ENCODE measurements around the gene NUDT2. TPM values are rescaled to one million over a fixed set of nuclear protein-coding genes. Genes with fewer than 3 reads are reported as not detected.
"Not testable (repeated sequence)": the region's sequence is repeated elsewhere in the genome, so short reads cannot be mapped to it uniquely, and the experiment has no call there.

Gene NUDT2
- 25.6 TPM for polyA plus RNA-seq
- long read RNA-seq, donor 1, partial matches to known transcripts, result 0 of 2 reads
- long read RNA-seq, donor 1, other reads (novel, unspliced or antisense), result 0 of 2 reads
- long read RNA-seq, donor 2, transcript NUDT2-201 (4 exons, 960 nt), result major isoform, 6 of 13 reads
- long read RNA-seq, donor 2, partial matches to known transcripts, result 6 of 13 reads
- long read RNA-seq, donor 2, other reads (novel, unspliced or antisense), result 0 of 13 reads
- long read RNA-seq, donor 3, result 0 reads
- long read RNA-seq, donor 4, result 0 reads
- long read RNA-seq, donor 5, partial matches to known transcripts, result 7 of 11 reads
- long read RNA-seq, donor 5, other reads (novel, unspliced or antisense), result 0 of 11 reads
- long read RNA-seq, donor 6, transcript NUDT2-201 (4 exons, 960 nt), result major isoform, 6 of 37 reads
- long read RNA-seq, donor 6, partial matches to known transcripts, result 6 of 37 reads
- long read RNA-seq, donor 6, other reads (novel, unspliced or antisense), result 22 of 37 reads
- long read RNA-seq, donor 7, transcript NUDT2-201 (4 exons, 960 nt), result major isoform, 5 of 16 reads
- long read RNA-seq, donor 7, partial matches to known transcripts, result 11 of 16 reads
- long read RNA-seq, donor 7, other reads (novel, unspliced or antisense), result 0 of 16 reads
- long read RNA-seq, donor 8, transcript NUDT2-201 (4 exons, 960 nt), result major isoform, 13 of 24 reads
- long read RNA-seq, donor 8, partial matches to known transcripts, result 9 of 24 reads
- long read RNA-seq, donor 8, other reads (novel, unspliced or antisense), result 0 of 24 reads
- long read RNA-seq, donor 9, transcript NUDT2-201 (4 exons, 960 nt), result major isoform, 11 of 19 reads
- long read RNA-seq, donor 9, partial matches to known transcripts, result 8 of 19 reads
- long read RNA-seq, donor 9, other reads (novel, unspliced or antisense), result 0 of 19 reads
- long read RNA-seq, donor 10, transcript NUDT2-201 (4 exons, 960 nt), result major isoform, 6 of 12 reads
- long read RNA-seq, donor 10, partial matches to known transcripts, result 6 of 12 reads
- long read RNA-seq, donor 10, other reads (novel, unspliced or antisense), result 0 of 12 reads
- long read RNA-seq, donor 11, transcript NUDT2-201 (4 exons, 960 nt), result major isoform, 8 of 32 reads
- long read RNA-seq, donor 11, partial matches to known transcripts, result 20 of 32 reads
- long read RNA-seq, donor 11, other reads (novel, unspliced or antisense), result 0 of 32 reads

DNA sequence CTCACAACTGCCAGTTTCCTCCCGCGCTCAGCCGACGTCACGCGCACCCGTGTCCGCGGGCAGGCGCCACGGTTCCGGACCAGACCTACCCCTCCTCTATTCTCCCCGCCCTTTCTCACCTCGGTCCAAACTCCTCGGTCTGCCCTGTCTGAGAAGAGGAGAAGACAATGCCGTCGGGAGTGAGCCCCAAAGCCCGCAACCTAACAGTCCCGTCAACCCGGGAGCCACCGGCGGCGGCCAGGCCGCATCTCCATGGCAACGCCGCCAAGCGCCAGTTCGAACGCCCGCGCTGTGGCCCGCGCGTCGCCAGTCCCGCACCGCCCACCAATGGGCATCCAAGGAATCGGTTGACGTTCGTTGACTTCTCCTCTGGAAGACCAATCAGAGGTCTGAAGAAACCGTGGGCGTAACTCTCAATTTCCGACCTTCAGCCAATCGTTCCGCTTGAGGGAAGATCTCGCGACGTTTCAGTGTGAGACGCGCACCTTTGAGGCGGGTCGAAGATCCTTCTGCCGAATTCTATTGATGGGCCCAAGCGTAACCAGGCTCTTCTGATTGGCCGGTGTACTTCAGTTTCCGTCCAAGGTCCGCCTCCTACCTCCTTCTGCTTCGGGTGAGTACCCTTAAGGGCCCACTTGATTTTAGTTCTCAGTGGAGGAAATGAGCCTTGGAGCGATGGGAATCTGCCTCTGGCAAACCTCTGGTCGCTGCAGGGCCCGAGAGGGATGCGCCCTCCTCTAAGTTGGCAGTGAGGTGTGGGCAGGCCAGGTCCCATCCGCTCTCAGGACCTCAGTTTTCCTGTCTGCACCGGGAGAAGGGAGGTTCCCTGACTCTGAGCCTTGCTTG is at the start of gene NUDT2, which contains the start of gene KIF24:
Gene NUDT2, plus strand, starts transcription at position 583 of the 846 bp plus-strand sequence. CDS start 9,471 bp downstream, outside the sequence.
Gene KIF24, minus strand, starts transcription at position 282 of the 846 bp plus-strand sequence. CDS start 17,922 bp downstream, outside the sequence.
- Histone ChIP-seq H3K36me3 (ENCODE audit: control insufficient read depth, insufficient read depth, low read length) (no peaks in the 10 kb centered on the region), H3K4me1 (ENCODE audit: control insufficient read depth, insufficient read depth, low read length) (peaks cover 3% of the 10 kb centered on the region), H3K27me3 (ENCODE audit: control insufficient read depth, insufficient read depth, low read length) (no peaks in the 10 kb centered on the region), H3K4me3 (ENCODE audit: low read length) (peak within 1 kb of the TSS; percentile 96), H3K9me3 (ENCODE audit: control insufficient read depth, low read depth, low read length) (no peaks in the 10 kb centered on the region), H3K27ac (ENCODE audit: low read length) (peak within 1 kb of the TSS; percentile 99)
- WGBS (ENCODE audit: insufficient coverage, low lambda C conversion rate), result no CpG with 5 or more reads among the region's 64 CpGs
- peak; percentile 99 to 100 for DNase-seq

DNA sequence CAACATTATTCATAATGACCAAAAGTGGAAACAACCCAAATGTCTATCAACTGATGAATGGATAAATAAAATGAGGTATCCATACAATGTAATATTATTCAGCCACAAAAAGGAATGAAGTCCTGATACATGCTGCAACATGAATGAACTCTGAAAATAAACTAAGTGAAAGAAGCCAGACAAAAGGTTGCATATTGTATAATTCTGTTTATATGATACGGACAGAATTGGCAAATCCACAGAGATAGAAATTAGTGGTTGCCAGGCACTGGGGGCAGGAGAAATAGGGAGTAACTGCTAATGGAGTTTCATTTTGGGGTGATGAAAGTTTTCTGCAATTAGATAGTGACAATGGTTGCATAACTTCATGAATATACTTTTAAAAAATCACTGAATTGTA is 47.3 kb upstream of the NUDT2 start:
- H3K36me3 ChIP-seq (ENCODE audit: control insufficient read depth, insufficient read depth, low read length), result no peaks in the 10 kb centered on the region
- H3K27me3 ChIP-seq (ENCODE audit: control insufficient read depth, insufficient read depth, low read length), result no peaks in the 10 kb centered on the region
- H3K4me3 ChIP-seq (ENCODE audit: low read length), result no peak overlapping the region
- no peaks in the 10 kb centered on the region for H3K4me1 ChIP-seq (ENCODE audit: control insufficient read depth, insufficient read depth, low read length)
- no peak overlapping the region for H3K27ac ChIP-seq (ENCODE audit: low read length)
- WGBS (ENCODE audit: insufficient coverage, low lambda C conversion rate), result 100% methylated on average over 1 of the region's 1 CpG
- H3K9me3 ChIP-seq (ENCODE audit: control insufficient read depth, low read depth, low read length), result no peaks in the 10 kb centered on the region
- no peak for DNase-seq

DNA sequence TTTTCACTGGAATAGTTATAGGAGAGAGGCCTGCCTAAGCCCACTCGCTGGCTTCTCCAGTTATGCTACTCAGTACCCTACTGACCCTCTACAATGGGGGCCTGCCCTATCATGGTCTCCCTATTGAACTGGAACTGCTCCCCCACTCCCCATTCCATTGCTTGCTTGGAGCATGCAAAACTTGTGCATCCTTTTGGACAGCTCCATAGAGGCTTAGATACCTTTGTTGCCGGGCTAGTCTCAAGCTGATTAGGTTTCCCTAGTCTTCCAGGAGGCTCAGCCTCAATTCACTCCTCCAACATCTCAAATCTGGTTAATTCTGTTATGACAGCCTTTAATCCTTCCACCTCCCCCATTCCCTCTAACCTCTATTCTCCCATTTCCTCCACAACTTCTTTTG is 40.2 kb upstream of the NUDT2 start:
- no peak overlapping the region for H3K27ac ChIP-seq (ENCODE audit: low read length)
- no peaks in the 10 kb centered on the region for H3K4me1 ChIP-seq (ENCODE audit: control insufficient read depth, insufficient read depth, low read length)
- no peaks in the 10 kb centered on the region for H3K36me3 ChIP-seq (ENCODE audit: control insufficient read depth, insufficient read depth, low read length)
- DNase-seq, result no peak
- H3K9me3 ChIP-seq (ENCODE audit: control insufficient read depth, low read depth, low read length), result no peaks in the 10 kb centered on the region
- H3K4me3 ChIP-seq (ENCODE audit: low read length), result no peak overlapping the region
- WGBS (ENCODE audit: insufficient coverage, low lambda C conversion rate), result no CpG with 5 or more reads among the region's 2 CpGs
- H3K27me3 ChIP-seq (ENCODE audit: control insufficient read depth, insufficient read depth, low read length), result no peaks in the 10 kb centered on the region

DNA sequence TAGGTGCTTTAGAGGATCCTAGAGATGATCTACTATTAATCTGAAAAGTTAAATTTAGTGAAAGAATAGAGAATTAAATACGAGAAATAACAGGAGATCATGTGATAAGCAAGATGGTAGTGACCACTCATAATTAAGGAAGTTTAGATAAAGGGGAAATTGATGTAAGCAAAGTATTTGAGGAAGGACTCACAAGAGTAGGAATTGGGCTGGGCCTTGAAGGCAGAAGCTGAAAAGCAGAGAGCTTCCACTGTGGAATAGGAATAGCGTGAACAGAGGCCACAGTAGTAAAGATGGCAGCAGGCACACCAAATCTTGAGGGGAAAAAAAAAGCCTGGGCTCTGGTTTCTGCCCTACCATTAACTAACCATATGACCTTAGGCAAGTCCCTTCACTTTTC is 38.3 kb upstream of the NUDT2 start:
- Histone ChIP-seq H3K27me3 (ENCODE audit: control insufficient read depth, insufficient read depth, low read length) (no peaks in the 10 kb centered on the region), H3K4me3 (ENCODE audit: low read length) (no peak overlapping the region), H3K27ac (ENCODE audit: low read length) (no peak overlapping the region), H3K4me1 (ENCODE audit: control insufficient read depth, insufficient read depth, low read length) (no peaks in the 10 kb centered on the region), H3K9me3 (ENCODE audit: control insufficient read depth, low read depth, low read length) (no peaks in the 10 kb centered on the region), H3K36me3 (ENCODE audit: control insufficient read depth, insufficient read depth, low read length) (no peaks in the 10 kb centered on the region)
- 88% methylated on average over 1 of the region's 2 CpGs for WGBS (ENCODE audit: insufficient coverage, low lambda C conversion rate)
- no peak for DNase-seq

DNA sequence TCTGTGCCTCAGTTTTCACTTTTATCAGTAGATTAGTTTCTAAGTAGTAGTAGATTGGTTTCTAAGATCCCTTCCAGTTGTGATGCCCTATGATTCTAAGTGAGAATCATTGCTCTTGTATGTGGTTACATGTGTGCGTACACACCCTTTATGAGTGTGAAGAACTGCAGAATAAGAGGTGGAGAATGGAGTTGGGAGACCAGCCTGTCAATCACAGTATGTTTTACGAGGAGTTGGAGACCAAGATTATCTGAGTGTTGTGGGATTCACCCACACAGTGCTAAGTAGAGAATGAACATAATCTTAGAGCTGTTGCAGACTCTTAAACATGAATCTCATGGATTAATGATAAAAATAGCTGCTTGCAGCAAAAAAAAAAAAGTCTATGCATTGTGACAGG is 37.9 kb upstream of the NUDT2 start:
- WGBS (ENCODE audit: insufficient coverage, low lambda C conversion rate), result no CpG with 5 or more reads among the region's 2 CpGs
- Histone ChIP-seq H3K27me3 (ENCODE audit: control insufficient read depth, insufficient read depth, low read length) (no peaks in the 10 kb centered on the region), H3K4me3 (ENCODE audit: low read length) (no peak overlapping the region), H3K36me3 (ENCODE audit: control insufficient read depth, insufficient read depth, low read length) (no peaks in the 10 kb centered on the region), H3K9me3 (ENCODE audit: control insufficient read depth, low read depth, low read length) (no peaks in the 10 kb centered on the region), H3K4me1 (ENCODE audit: control insufficient read depth, insufficient read depth, low read length) (no peaks in the 10 kb centered on the region), H3K27ac (ENCODE audit: low read length) (no peak overlapping the region)
- no peak for DNase-seq

DNA sequence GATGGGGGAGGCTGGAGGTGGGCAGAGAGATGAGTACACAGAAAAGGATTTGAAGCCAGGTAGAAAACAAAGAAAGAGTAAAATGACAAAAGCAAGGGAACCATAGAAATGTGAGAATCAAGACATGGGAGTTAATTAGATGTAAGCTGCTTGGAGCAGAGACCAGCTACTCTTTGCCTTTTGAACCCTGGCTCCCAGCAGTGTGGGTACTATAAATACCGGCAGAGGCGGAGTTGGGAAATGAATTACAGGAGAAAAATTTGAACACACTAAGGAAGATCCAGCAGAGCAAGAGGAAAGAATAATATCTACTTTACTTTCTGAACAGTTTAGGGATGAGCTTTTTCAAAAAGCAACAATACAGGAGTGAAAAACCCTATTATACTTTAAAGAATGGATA is 36.8 kb upstream of the NUDT2 start:
- 0% methylated on average over 2 of the region's 2 CpGs for WGBS (ENCODE audit: insufficient coverage, low lambda C conversion rate)
- DNase-seq, result peak; percentile 13 to 44
- H3K4me1 ChIP-seq (ENCODE audit: control insufficient read depth, insufficient read depth, low read length), result no peaks in the 10 kb centered on the region

DNA sequence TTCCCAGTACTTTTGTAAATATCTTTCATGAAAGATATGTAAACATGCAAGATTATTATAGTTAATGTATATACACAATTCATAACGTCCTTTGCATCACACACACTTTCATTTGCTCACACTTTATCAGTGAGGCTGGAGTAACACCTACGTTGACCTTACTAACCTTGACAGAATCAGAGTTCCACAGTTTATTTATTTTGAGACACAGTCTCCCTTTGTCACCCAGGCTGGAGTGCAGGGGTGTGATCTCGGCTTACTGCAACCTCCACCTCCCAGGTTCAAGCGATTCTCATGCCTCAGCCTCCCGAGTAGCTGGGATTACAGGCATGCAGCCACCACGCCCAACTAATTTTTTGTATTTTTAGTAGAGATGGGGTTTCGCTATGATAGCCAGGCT is 28.3 kb upstream of the NUDT2 start:
- not testable (repeated sequence) for H3K4me1 ChIP-seq (ENCODE audit: control insufficient read depth, insufficient read depth, low read length); H3K36me3 ChIP-seq (ENCODE audit: control insufficient read depth, insufficient read depth, low read length); H3K27ac ChIP-seq (ENCODE audit: low read length); H3K9me3 ChIP-seq (ENCODE audit: control insufficient read depth, low read depth, low read length); H3K27me3 ChIP-seq (ENCODE audit: control insufficient read depth, insufficient read depth, low read length); H3K4me3 ChIP-seq (ENCODE audit: low read length); DNase-seq
- WGBS (ENCODE audit: insufficient coverage, low lambda C conversion rate), result no CpG with 5 or more reads among the region's 7 CpGs

More for the DNA sequence above, 36.8 kb upstream of the NUDT2 start:
- Histone ChIP-seq H3K36me3 (ENCODE audit: control insufficient read depth, insufficient read depth, low read length) (no peaks in the 10 kb centered on the region), H3K9me3 (ENCODE audit: control insufficient read depth, low read depth, low read length) (no peaks in the 10 kb centered on the region), H3K27me3 (ENCODE audit: control insufficient read depth, insufficient read depth, low read length) (no peaks in the 10 kb centered on the region), H3K27ac (ENCODE audit: low read length) (no peak overlapping the region), H3K4me3 (ENCODE audit: low read length) (no peak overlapping the region)

DNA sequence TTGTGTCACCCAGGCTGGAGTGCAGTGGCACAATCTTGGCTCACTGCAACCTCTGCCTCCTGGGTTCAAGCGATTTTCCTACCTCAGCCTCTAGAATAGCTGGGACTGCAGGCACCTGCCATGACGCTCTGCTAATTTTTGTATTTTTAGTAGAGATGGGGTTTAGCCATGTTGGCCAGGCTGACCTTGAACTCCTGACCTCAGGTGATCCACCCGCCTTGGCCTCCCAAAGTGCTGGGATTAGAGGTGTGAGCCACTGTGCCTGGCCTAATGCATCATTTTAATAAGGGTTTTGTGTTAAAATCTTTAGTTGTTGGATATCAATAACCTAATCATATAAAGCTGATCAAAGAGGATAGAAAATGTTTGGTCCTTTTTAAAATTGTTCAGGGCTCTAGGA is 21.1 kb upstream of the NUDT2 start:
- no CpG with 5 or more reads among the region's 3 CpGs for WGBS (ENCODE audit: insufficient coverage, low lambda C conversion rate)
- H3K4me1 ChIP-seq (ENCODE audit: control insufficient read depth, insufficient read depth, low read length); H3K4me3 ChIP-seq (ENCODE audit: low read length); H3K27ac ChIP-seq (ENCODE audit: low read length); DNase-seq; H3K27me3 ChIP-seq (ENCODE audit: control insufficient read depth, insufficient read depth, low read length); H3K9me3 ChIP-seq (ENCODE audit: control insufficient read depth, low read depth, low read length); H3K36me3 ChIP-seq (ENCODE audit: control insufficient read depth, insufficient read depth, low read length): not testable (repeated sequence)

DNA sequence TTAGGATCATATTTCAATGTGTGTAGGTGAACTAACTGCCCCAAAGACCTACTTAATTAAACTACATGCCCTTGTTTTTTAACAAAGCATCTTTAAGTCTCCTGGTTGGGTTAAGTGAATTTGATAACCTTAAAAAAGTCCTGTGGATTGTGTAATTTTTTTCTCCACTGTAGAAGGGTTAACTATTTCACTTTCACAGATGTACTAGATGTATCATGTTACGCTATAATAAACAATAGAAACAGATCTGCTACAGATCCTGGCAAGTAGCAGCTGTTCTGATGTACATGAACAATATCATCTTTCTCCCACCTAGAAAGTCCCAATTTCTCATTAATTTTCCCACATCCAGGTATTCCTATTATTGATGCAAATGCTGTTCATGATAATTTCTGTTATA is 19.2 kb upstream of the NUDT2 start:
- WGBS (ENCODE audit: insufficient coverage, low lambda C conversion rate), result no CpG with 5 or more reads among the region's 1 CpG
- H3K9me3 ChIP-seq (ENCODE audit: control insufficient read depth, low read depth, low read length), result no peaks in the 10 kb centered on the region

More for the DNA sequence above, 19.2 kb upstream of the NUDT2 start:
- Histone ChIP-seq H3K36me3 (ENCODE audit: control insufficient read depth, insufficient read depth, low read length) (no peaks in the 10 kb centered on the region), H3K4me3 (ENCODE audit: low read length) (no peak overlapping the region), H3K27me3 (ENCODE audit: control insufficient read depth, insufficient read depth, low read length) (no peaks in the 10 kb centered on the region), H3K4me1 (ENCODE audit: control insufficient read depth, insufficient read depth, low read length) (no peaks in the 10 kb centered on the region), H3K27ac (ENCODE audit: low read length) (no peak overlapping the region)
- no peak for DNase-seq
